Stimulated activated CD8-positive, alpha-beta memory T cell treated with anti-CD3 and anti-CD28 coated beads, Interleukin-15, amount 100 ng/mL, for 24 hours (primary cell): ENCODE results near the gene OR10AD1.
"Not testable (repeated sequence)": the region's sequence is repeated elsewhere in the genome, so short reads cannot be mapped to it uniquely, and the experiment has no call there.

Source experiments
- DNase-seq: peaks from one replicate; pipeline ENCODE4 v3.0.0-alpha.2; 2020; ENCODE audit warnings: low read depth

The OR10AD1 gene

DNA sequence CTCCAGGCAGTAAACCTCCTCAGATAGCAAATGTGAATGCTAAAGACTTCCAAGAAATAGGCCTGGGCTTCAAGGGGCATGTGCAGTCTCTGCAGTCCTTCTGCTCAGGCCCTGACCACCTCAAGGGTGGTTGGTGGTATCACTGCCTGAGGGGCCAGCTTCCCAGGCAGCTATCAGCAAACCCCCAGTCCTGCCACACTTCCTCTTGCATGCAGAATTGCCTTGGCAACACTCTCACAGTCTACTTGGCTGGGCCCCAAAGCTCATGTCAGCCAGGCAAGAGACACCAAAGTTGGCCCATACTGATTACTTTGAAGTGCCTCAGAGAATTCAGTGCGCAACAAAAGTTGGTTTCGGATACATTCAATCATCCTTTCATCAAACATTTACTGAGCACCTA lies 42.3 kb downstream of the OR10AD1 start:
- no peak for DNase-seq

DNA sequence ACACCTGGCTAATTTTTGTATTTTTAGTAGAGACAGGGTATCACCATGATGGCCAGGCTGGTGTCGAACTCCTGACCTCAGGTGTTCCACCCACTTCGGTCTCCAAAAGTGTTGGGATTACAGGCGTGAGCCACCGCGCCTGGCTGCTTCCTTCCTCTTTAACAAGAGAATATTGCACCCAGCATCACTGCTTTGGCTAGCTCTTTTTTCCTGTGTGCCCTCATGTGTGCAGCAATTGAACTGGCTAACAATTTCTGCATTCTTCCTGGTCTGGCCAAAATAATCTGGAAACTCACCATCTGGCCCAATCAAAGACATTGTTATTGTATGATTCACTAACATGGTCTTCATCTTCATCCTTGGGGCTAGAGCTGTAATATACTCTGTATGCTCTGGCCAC lies 43.0 kb downstream of the OR10AD1 start:
- no peak for DNase-seq

- no peak for DNase-seq
Measured at GRCh38 chr12:48157889-48158370, 45.2 kb downstream of the OR10AD1 start.

GRCh38 chr12:48157018-48157888 lies 45.8 kb downstream of the OR10AD1 start, which contains the start of gene ASB8:
TSS of gene ASB8 (minus strand) at chr12:48157515. CDS start at chr12:48153496, 4,019 bp downstream.
- peak; percentile 96 for DNase-seq

DNA sequence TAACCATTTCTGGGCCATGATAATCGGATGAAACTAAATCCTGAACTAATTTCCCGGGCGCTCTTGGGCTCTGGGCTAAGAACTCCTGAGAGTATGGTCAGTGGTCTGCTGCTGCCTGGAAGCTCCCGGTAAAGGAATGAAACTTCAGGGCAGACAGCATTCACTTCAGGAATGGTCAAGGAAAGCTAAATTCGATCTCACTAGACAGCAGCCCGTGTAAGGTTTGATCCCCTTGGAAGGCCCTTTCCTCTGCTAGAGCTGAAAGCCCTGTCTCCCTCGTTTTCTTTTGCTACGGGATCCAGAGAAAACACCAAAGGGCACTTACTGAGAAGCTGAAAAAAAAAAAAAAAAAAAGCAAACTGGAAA lies 46.5 kb downstream of the OR10AD1 start:
- no peak for DNase-seq

DNA sequence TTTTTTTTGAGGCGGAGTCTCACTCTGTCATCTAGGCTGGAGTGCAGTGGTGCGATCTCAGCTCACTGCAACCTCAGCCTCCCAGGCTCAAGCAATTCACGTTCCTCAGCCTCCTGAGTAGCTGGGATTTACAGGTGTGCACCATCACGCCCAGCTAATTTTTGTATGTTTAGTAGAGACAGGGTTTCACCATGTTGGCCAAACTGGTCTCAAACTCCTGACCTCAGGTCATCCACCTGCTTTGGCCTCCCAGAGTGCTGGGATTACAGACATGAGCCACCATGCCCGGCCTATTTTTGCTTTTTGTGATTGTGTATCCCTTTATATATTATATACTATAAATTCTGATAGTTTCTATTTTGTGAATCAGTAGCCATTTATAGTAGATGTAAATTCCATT lies 47.3 kb downstream of the OR10AD1 start:
- not testable (repeated sequence) for DNase-seq
